Stimulated activated CD4-positive, alpha-beta T cell treated with anti-CD3 and anti-CD28 coated beads, Interleukin-2, amount 100 ng/mL, for 48 hours (primary cell): Measurements from ENCODE around the gene INF2.

Experiments used
- DNase-seq, 2 donors: peaks; one replicate each; pipeline ENCODE4 v3.0.0-alpha.2; 2020

Gene INF2

GRCh38 chr14:104706733-104707607 is 17.6 kb downstream of the INF2 start:
- no peak for DNase-seq

GRCh38 chr14:104707608-104708595 is 18.5 kb downstream of the INF2 start:
- DNase-seq: no peak

GRCh38 chr14:104708606-104709268 is 19.3 kb downstream of the INF2 start:
- peak; percentile 70 to 74 for DNase-seq

GRCh38 chr14:104709387-104710039 is 20.1 kb downstream of the INF2 start:
- DNase-seq: no peak

GRCh38 chr14:104710071-104710735 is 20.8 kb downstream of the INF2 start:
- no peak for DNase-seq

- DNase-seq: no peak
Observed at GRCh38 chr14:104712881-104713734, 23.7 kb downstream of the INF2 start.

GRCh38 chr14:104714066-104714465 is 24.6 kb downstream of the INF2 start:
- DNase-seq: no peak

- DNase-seq: no peak
Observed at GRCh38 chr14:104714681-104715080, 25.3 kb downstream of the INF2 start.

- DNase-seq: no peak
Observed at GRCh38 chr14:104715416-104715815, 26.0 kb downstream of the INF2 start.

GRCh38 chr14:104715871-104716270 is 26.5 kb downstream of the INF2 start:
- no peak for DNase-seq

GRCh38 chr14:104717137-104717536 is 27.7 kb downstream of the INF2 start:
- no peak for DNase-seq

- DNase-seq: no peak
Observed at GRCh38 chr14:104717646-104718045, 28.2 kb downstream of the INF2 start.

GRCh38 chr14:104718147-104718546 is 28.7 kb downstream of the INF2 start:
- DNase-seq: no peak

- no peak for DNase-seq
Observed at GRCh38 chr14:104718871-104719270, 29.5 kb downstream of the INF2 start.

- DNase-seq: no peak
Observed at GRCh38 chr14:104719343-104719742, 29.9 kb downstream of the INF2 start.

- no peak for DNase-seq
Observed at GRCh38 chr14:104721505-104722431, 32.4 kb downstream of the INF2 start.

- no peak for DNase-seq
Observed at GRCh38 chr14:104722938-104723650, 33.7 kb downstream of the INF2 start.

GRCh38 chr14:104723651-104724406 is 34.4 kb downstream of the INF2 start, which contains the start of gene ADSS1:
ADSS1 (plus strand) TSS chr14:104724229; CDS start chr14:104724271, 42 bp downstream.
- DNase-seq: peak; percentile 54 to 64
